Left cardiac atrium (tissue), 4 donors: ENCODE measurements around the gene CPA4. TPM values are rescaled to one million over a fixed set of nuclear protein-coding genes. Genes with fewer than 3 reads are reported as not detected.
A peak's percentile ranks its signal among the peaks of the same experiment; 100 is the strongest.

Experiments
- ATAC-seq, 2 donors: fragments of 200-7000 bp; cut with Tn5 transposase; one replicate each; pipeline ENCODE4 v1.9.1; 2020; ENCODE audit warnings: mild to moderate bottlenecking in 2 of 2, moderate library complexity in 2 of 2
- DNase-seq: peaks from one replicate; pipeline ENCODE4 v3.0.0-alpha.2; 2020
- intact Hi-C, 2 donors: fragments of 100-400 bp; cut with DNase I; formaldehyde crosslinking; loops; one replicate each; pipeline versions ENCODE4 v1.14.1 to v1.15.1; 2022 to 2023
- total RNA-seq, 2 donors: library from RNA; stranded (reverse); fragmentation: NEBNext Ultra II Directional; extraction: Animal tissue kit (Norgen Biotek cat#: 25700); gene quantifications; one replicate each; pipeline ENCODE4 v1.2.1, GENCODE V29; 2021
- donor health status: DM: no; HTN: yes; CAD: no.
- donor health status: DM: no; HTN: yes; CAD: no; lungs with severe emphysema.
- donor health status: DM: yes; HTN: yes; CAD: no.
- donor health status: Dilated cardiomyopathy.

Gene CPA4
- total RNA-seq, 2 donors from 2014 or later: 3.5 to 3.8 TPM

GRCh38 chr7:130273081-130273932, 19.7 kb upstream of the CPA4 start:
- ATAC-seq: peak; percentile 6 to 20
- intact Hi-C loops: no loop called here
- DNase-seq: no peak

- ATAC-seq (peak; percentile 36 to 50), DNase-seq (no peak)
- intact Hi-C loops: no loop called here
Measured at GRCh38 chr7:130273933-130274255, 19.1 kb upstream of the CPA4 start.

- ATAC-seq: no peak
- DNase-seq: no peak
- intact Hi-C loops: no loop called here
Measured at GRCh38 chr7:130274296-130274695, 18.7 kb upstream of the CPA4 start.

GRCh38 chr7:130274983-130275591, 17.9 kb upstream of the CPA4 start:
- no peak for DNase-seq
- peak in 1 of 2 donors; percentile 54 for ATAC-seq
- intact Hi-C loops: no loop called here

GRCh38 chr7:130275826-130276297, 17.1 kb upstream of the CPA4 start:
- intact Hi-C loops: no loop called here
- DNase-seq (no peak), ATAC-seq (no peak)

GRCh38 chr7:130276796-130277762, 15.9 kb upstream of the CPA4 start:
- ATAC-seq (peak in 1 of 2 donors; percentile 64), DNase-seq (no peak)
- intact Hi-C loops: no loop called here

GRCh38 chr7:130277763-130278643, 15.0 kb upstream of the CPA4 start:
- DNase-seq: peak; percentile 63
- ATAC-seq: peak; percentile 70 to 76
- intact Hi-C loops: no loop called here

GRCh38 chr7:130278860-130279259, 14.1 kb upstream of the CPA4 start:
- intact Hi-C loops: no loop called here
- ATAC-seq (no peak), DNase-seq (no peak)

- intact Hi-C loops: no loop called here
- ATAC-seq (no peak), DNase-seq (no peak)
Measured at GRCh38 chr7:130279286-130279685, 13.7 kb upstream of the CPA4 start.

GRCh38 chr7:130279906-130280305, 13.1 kb upstream of the CPA4 start:
- ATAC-seq (no peak), DNase-seq (no peak)
- intact Hi-C loops: no loop called here

- ATAC-seq (peak; percentile 42 to 65), DNase-seq (no peak)
- intact Hi-C loops: no loop called here
Measured at GRCh38 chr7:130281260-130281659, 11.7 kb upstream of the CPA4 start.

GRCh38 chr7:130286881-130287280, 6.1 kb upstream of the CPA4 start:
- ATAC-seq: no peak
- intact Hi-C loops: no loop called here
- DNase-seq: no peak

GRCh38 chr7:130288168-130288567, 4.8 kb upstream of the CPA4 start:
- intact Hi-C loops: no loop called here
- DNase-seq: no peak
- ATAC-seq: no peak

- DNase-seq (no peak), ATAC-seq (no peak)
- intact Hi-C loops: no loop called here
Measured at GRCh38 chr7:130288829-130289228, 4.1 kb upstream of the CPA4 start.

- no peak for ATAC-seq
- DNase-seq: no peak
- intact Hi-C loops: no loop called here
Measured at GRCh38 chr7:130289478-130289877, 3.5 kb upstream of the CPA4 start.

- ATAC-seq (no peak), DNase-seq (no peak)
- intact Hi-C loops: no loop called here
Measured at GRCh38 chr7:130290745-130291144, 2.2 kb upstream of the CPA4 start.

- ATAC-seq: no peak
- intact Hi-C loops: no loop called here
- no peak for DNase-seq
Measured at GRCh38 chr7:130293521-130293920, 560 bp downstream of the CPA4 start.

GRCh38 chr7:130294314-130294713, 1.4 kb downstream of the CPA4 start:
- intact Hi-C loops: no loop called here
- no peak for ATAC-seq
- no peak for DNase-seq
